ENCODE results near the gene OGFOD3.
"Not testable (repeated sequence)": the region's sequence is repeated elsewhere in the genome, so short reads cannot be mapped to it uniquely, and the experiment has no call there.

Gene OGFOD3

GRCh38 chr17:82432017-82432416 is 13.6 kb upstream of the OGFOD3 start:
- DNase-seq: no peak

- DNase-seq: no peak
These were observed 11.4 kb upstream of the OGFOD3 start for GRCh38 chr17:82429824-82430223.

- DNase-seq: no peak
These were observed 10.2 kb upstream of the OGFOD3 start for GRCh38 chr17:82428546-82428945.

GRCh38 chr17:82424863-82425159 is 6.4 kb upstream of the OGFOD3 start:
- DNase-seq: no peak

GRCh38 chr17:82424001-82424862 is 5.8 kb upstream of the OGFOD3 start:
- DNase-seq: peak; percentile 68

GRCh38 chr17:82419540-82419939 is 1.2 kb upstream of the OGFOD3 start:
- DNase-seq: no peak

GRCh38 chr17:82416771-82417170 is 1.6 kb downstream of the OGFOD3 start:
- peak; percentile 46 for DNase-seq

GRCh38 chr17:82416264-82416663 is 2.1 kb downstream of the OGFOD3 start:
- no peak for DNase-seq

- no peak for DNase-seq
These were observed 2.6 kb downstream of the OGFOD3 start for GRCh38 chr17:82415786-82416185.

- DNase-seq: no peak
These were observed 3.0 kb downstream of the OGFOD3 start for GRCh38 chr17:82415336-82415735.

- DNase-seq: peak; percentile 64
These were observed 3.7 kb downstream of the OGFOD3 start for GRCh38 chr17:82414548-82415281.

GRCh38 chr17:82412535-82413520 is 5.6 kb downstream of the OGFOD3 start:
- DNase-seq: peak; percentile 24

- DNase-seq: not testable (repeated sequence)
These were observed 6.3 kb downstream of the OGFOD3 start for GRCh38 chr17:82412081-82412480.

GRCh38 chr17:82411396-82412053 is 6.9 kb downstream of the OGFOD3 start:
- DNase-seq: no peak

GRCh38 chr17:82410014-82410716 is 8.2 kb downstream of the OGFOD3 start:
- no peak for DNase-seq

- DNase-seq: no peak
These were observed 9.5 kb downstream of the OGFOD3 start for GRCh38 chr17:82408938-82409318.

GRCh38 chr17:82408288-82408937 is 10.0 kb downstream of the OGFOD3 start:
- no peak for DNase-seq

- DNase-seq: no peak
These were observed 11.1 kb downstream of the OGFOD3 start for GRCh38 chr17:82407255-82407654.

- no peak for DNase-seq
These were observed 12.2 kb downstream of the OGFOD3 start for GRCh38 chr17:82406131-82406671.

GRCh38 chr17:82405051-82405450 is 13.3 kb downstream of the OGFOD3 start:
- DNase-seq: no peak

Data from NCI-H69 (cell line).